K562 (cell line): ENCODE data around the gene BCL3. TPM values are rescaled to one million over a fixed set of nuclear protein-coding genes. Genes with fewer than 3 reads are reported as not detected.

ENCODE experiments used
- BCLAF1 ChIP-seq, 2 experiments: fragments of 450-650 bp in 1 of 2; IDR thresholded peaks; 2 replicates each; pipeline ENCODE4 v1.6.1; 2011 to 2017; ENCODE audit warnings: low read depth in 2 of 2, antibody characterized with exemption in 1 of 2, borderline replicate concordance in 1 of 2, low read length in 1 of 2, mild to moderate bottlenecking in 1 of 2, mixed read lengths in 1 of 2; ENCODE audit not compliant: control insufficient read depth in 1 of 2
- GABPA ChIP-seq: fragments of 200-800 bp; sonication (Bioruptor generic); conservative IDR thresholded peaks from 2 replicates; pipeline ENCODE4 v1.6.1; 2016; ENCODE audit warnings: low read depth, missing genetic modification characterization, missing compliant biosample characterization
- MAZ ChIP-seq, 2 experiments: fragments of 450-650 bp in 1 of 2; sonication (generic) in 1 of 2; formaldehyde crosslinking; IDR thresholded peaks in 1 of 2; conservative IDR thresholded peaks in 1 of 2; 2 replicates each; pipeline versions ENCODE4 v1.4.0 to v1.5.0; 2020; ENCODE audit warnings: mild to moderate bottlenecking in 1 of 2, missing genetic modification reagents in 1 of 2
- MTA1 ChIP-seq: fragments of 450-650 bp; IDR thresholded peaks from 2 replicates; pipeline ENCODE4 v1.6.1; 2017; ENCODE audit warnings: borderline replicate concordance
- NFXL1 ChIP-seq: fragments of 450-650 bp; formaldehyde crosslinking; IDR thresholded peaks from 2 replicates; pipeline ENCODE4 v1.4.0; 2021; ENCODE audit warnings: mild to moderate bottlenecking
- PML ChIP-seq: IDR thresholded peaks from 2 replicates; pipeline ENCODE4 v1.6.1; 2012; ENCODE audit warnings: low read length, inconsistent platforms
- POLR2G ChIP-seq: fragments of 200-400 bp; formaldehyde crosslinking; IDR thresholded peaks from 2 replicates; pipeline ENCODE4 v1.6.1; 2017; ENCODE audit warnings: low read depth, mild to moderate bottlenecking, antibody characterized with exemption, low read length, moderate library complexity
- RBFOX2 ChIP-seq: fragments of 200-400 bp; formaldehyde crosslinking; IDR thresholded peaks from 2 replicates; pipeline ENCODE4 v1.6.1; 2017; ENCODE audit warnings: low read depth, mild to moderate bottlenecking, low read length, moderate library complexity
- SMC3 ChIP-seq: conservative IDR thresholded peaks from 2 replicates; pipeline ENCODE4 v1.6.1; 2011; ENCODE audit warnings: low read depth, low read length, improper control_type of control experiment; ENCODE audit not compliant: insufficient read depth
- TSHZ1 ChIP-seq: fragments of 250-450 bp; sonication (Bioruptor Pico); IDR thresholded peaks from 2 replicates; pipeline ENCODE4 v1.4.0; 2020; ENCODE audit warnings: mild to moderate bottlenecking, moderate library complexity
- ZNF124 ChIP-seq: sonication (generic); formaldehyde crosslinking; IDR thresholded peaks from 2 replicates; pipeline ENCODE4 v1.8.1; 2022; ENCODE audit warnings: missing genetic modification reagents
- ZNF696 ChIP-seq: fragments of 250-450 bp; sonication (Bioruptor Pico); conservative IDR thresholded peaks from 2 replicates; pipeline ENCODE4 v1.4.0; 2020; ENCODE audit warnings: mild to moderate bottlenecking, moderate library complexity
- polyA plus RNA-seq, 8 experiments: library from polyadenylated mRNA; depleted of rRNA in 4 of 8; stranded (reverse) in 5 of 8; unstranded in 3 of 8; fragments of >200 nt; fragmentation: Nextera tagmentation in 2 of 8; fragmentation: Illumina TruSeq in 1 of 8; extraction: Ambion mirVana in 2 of 8; extraction: Trizol in 1 of 8; gene quantifications; 2 replicates each; pipeline versions ENCODE4 v1.2.1 to v1.2.3, GENCODE V29; 2011 to 2014; ENCODE audit warnings: inconsistent platforms in 1 of 8, missing spikeins in 1 of 8
- total RNA-seq, 7 experiments: library from RNA; depleted of rRNA in 6 of 7; stranded (reverse); fragments of >200 nt in 6 of 7; fragmentation: Illumina TruSeq in 2 of 7; extraction: Trizol in 2 of 7; gene quantifications; 2 replicates each; pipeline versions ENCODE4 v1.2.1 to v1.2.3, GENCODE V29; 2011 to 2021; ENCODE audit warnings: low replicate concordance in 1 of 7

The BCL3 gene
- total and polyA plus RNA-seq, 9 of the 15 experiments (the other 6 are each of a cell fraction or from before 2014, with no cell fraction given) = 0.03 to 2.4 (median 0.50) TPM; not detected in 1

GRCh38 chr19:44748426-44749254 lies at the start of gene BCL3 (continued):
- no peak for TF ChIP-seq TSHZ1 (CRISPR knock-in tag)
- TF ChIP-seq POLR2G = peak; percentile 68
- TF ChIP-seq MAZ (CRISPR knock-in tag; conservative IDR thresholded peaks at IDR 0.05 in 1 of 2, IDR thresholded peaks at IDR 0.05 in 1 of 2) = peak in 1 of 2 experiments; percentile 71; a peak in 1 of 4 replicates
- no peak for TF ChIP-seq BCLAF1 (IDR thresholded peaks at IDR 0.05; ENCODE audit: borderline replicate concordance in 1 of 2, control insufficient read depth in 1 of 2, low read depth in 2 of 2, low read length in 1 of 2)
- TF ChIP-seq ZNF124 (CRISPR knock-in tag) = no peak
- TF ChIP-seq NFXL1 (CRISPR knock-in tag) = no peak
- TF ChIP-seq ZNF696 (CRISPR knock-in tag) = no peak
- no peak for TF ChIP-seq SMC3
- TF ChIP-seq GABPA (tag) = peak; percentile 36; the same call in 1 of the 2 replicates
- 0 out of 2 replicates have a peak, but pooled peaks have one; percentile 35 for TF ChIP-seq RBFOX2
- no peak for TF ChIP-seq PML
- TF ChIP-seq MTA1 = no peak
